Epidermal melanocyte (primary cell): Measurements from ENCODE around the gene TMEM131.

Experiments used
- DNase-seq: peaks from one replicate; pipeline ENCODE4 v3.0.0; 2011; ENCODE audit warnings: low spot score; ENCODE audit not compliant: insufficient read length

Gene TMEM131

DNA sequence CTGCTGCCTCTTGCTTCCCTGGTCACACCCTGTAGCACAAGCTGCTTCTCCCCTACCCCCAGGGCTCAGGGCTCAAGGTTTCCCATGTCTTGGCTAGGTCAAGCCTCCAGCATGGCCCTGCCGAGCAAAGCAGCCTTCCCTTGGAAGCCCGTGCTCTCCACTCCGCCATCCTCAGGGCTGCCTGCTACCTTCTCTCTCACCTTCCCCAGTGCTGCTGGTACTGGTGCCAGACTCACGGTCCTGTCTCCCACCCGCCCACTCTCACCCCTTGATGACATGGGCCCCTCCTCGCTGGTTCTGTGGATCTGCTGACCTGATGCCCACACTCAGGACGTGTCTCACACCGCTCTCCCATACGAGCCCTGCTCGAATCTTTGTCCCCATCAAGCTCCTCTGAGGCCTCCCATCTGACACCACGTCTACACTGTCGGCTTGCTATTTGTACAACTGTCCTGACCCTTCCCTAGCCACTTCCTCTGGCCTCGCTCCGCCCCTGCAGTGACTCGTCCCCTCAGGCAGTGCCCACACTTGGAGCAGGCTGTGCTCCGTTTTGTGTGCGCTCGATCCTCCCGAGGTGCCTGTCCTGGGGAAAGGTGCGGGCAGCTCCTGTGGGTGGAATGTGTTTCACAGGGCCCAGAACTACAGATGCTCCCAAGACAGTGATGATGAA, 232.4 kb downstream of the TMEM131 start:
- DNase-seq = no peak

GRCh38 chr2:97761192-97761591, 234.6 kb downstream of the TMEM131 start:
- DNase-seq = no peak

- DNase-seq = no peak
These were observed 235.2 kb downstream of the TMEM131 start for GRCh38 chr2:97760480-97761049.

- no peak for DNase-seq
These were observed 235.9 kb downstream of the TMEM131 start for GRCh38 chr2:97759727-97760407.

DNA sequence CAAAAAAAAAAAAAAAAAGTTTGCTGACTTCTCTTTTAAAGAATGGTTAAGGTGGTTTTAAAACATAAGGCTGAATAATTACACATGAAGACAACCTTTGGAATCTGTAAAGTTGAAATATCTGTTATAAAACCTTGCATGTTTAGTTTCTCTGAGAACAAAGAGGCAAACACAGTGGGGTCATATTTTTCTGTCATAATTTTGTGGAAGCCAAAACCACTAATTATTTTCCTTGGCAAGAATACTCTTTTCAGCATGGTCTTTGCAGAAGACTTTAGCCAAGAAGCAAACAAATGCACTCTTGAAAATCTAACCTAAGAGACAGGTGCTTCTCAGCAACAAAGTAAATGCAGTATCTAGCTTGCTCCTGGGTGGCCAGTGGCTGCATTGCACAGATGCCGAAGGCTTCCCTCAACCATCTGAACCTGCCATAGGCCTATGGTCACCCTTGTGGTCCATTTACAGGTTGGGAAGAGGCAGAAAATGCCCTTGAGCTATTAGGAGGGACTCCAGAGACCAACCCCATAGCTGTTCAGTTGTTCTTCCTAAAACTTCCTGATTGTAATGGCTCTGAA, 237.5 kb downstream of the TMEM131 start:
- DNase-seq = no peak

- no peak for DNase-seq
These were observed 238.7 kb downstream of the TMEM131 start for GRCh38 chr2:97757062-97757461.

- DNase-seq = no peak
These were observed 240.3 kb downstream of the TMEM131 start for GRCh38 chr2:97755491-97755890.

- DNase-seq = no peak
These were observed 240.9 kb downstream of the TMEM131 start for GRCh38 chr2:97754690-97755346.

- DNase-seq = no peak
These were observed 243.1 kb downstream of the TMEM131 start for GRCh38 chr2:97752342-97753334.

GRCh38 chr2:97751752-97752151, 244.0 kb downstream of the TMEM131 start:
- no peak for DNase-seq

- DNase-seq = no peak
These were observed 245.7 kb downstream of the TMEM131 start for GRCh38 chr2:97750017-97750416.

GRCh38 chr2:97749581-97749980, 246.2 kb downstream of the TMEM131 start:
- DNase-seq = no peak

- DNase-seq = no peak
These were observed 248.0 kb downstream of the TMEM131 start for GRCh38 chr2:97747716-97748115.

- no peak for DNase-seq
These were observed 248.5 kb downstream of the TMEM131 start for GRCh38 chr2:97747285-97747684.

DNA sequence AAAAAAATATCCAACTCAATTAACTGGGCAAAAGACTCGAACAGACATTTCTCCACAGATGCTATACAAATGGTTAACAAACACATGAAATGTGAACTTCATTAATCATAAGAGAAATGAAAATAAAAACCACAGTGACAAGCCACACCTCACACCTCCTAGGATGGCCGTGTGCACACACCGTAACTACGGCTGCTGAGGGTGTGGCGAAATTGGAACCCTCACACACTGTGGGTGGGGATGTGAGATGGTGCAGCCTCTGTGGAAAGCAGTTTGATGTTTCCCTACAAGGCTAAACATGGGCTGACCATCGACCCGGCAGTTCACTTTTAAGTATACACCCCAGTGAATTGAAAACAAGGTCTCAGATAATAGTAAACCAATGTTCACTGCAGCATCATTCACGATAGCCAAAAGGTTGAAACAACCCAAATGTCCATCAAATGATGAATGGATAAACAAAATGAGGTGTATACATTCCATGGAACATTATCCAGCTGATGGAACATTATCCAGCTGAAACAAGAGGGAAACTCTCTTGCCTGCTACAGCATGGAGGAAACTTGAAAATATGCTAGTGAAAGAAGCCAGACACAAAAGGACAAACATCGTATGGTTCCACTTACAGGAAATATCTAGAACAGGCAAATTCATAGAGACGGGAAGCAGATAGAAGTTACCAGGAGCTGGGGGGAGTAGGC, 250.1 kb downstream of the TMEM131 start:
- no peak for DNase-seq

DNA sequence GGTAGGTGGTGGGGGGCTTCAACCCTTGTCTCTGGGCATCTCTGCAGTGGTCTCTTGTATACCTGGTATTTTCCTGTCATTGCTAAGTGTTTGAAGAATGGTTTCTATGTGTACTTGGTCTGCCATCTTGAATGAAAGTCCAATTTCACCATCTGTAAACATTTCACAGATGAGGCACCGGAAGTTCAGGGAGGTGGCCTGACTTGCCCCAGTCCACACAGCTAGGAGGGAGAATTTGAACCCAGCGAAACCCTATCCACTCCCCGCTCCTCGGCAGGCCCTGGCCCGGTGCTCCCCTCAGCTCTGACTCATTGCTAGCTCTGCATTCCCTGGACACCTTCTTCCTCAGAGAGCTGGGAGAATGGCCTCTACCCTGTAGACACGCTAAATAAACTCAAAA, 251.8 kb downstream of the TMEM131 start:
- no peak for DNase-seq

GRCh38 chr2:97742381-97742847, 253.3 kb downstream of the TMEM131 start:
- no peak for DNase-seq

GRCh38 chr2:97741686-97742085, 254.1 kb downstream of the TMEM131 start:
- DNase-seq = no peak

DNA sequence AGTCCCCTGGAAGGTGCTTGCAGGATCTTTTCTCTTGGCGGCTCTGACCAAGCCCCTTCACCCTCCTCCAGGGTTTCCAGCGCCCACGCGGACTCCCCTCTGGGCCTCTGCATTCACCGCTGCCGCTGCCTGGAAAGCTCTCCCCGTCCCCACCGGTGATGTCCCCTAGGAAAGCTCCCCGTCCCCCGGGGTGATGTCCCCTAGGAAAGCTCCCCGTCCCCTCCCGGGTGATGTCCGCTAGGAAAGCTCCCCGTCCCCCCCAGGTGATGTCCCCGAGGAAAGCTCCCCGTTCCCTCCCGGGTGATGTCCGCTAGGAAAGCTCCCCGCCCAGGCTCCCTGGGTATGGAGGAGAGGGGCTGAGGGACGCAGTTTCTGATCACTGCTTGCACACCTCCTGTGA, 254.5 kb downstream of the TMEM131 start:
- DNase-seq = no peak

DNA sequence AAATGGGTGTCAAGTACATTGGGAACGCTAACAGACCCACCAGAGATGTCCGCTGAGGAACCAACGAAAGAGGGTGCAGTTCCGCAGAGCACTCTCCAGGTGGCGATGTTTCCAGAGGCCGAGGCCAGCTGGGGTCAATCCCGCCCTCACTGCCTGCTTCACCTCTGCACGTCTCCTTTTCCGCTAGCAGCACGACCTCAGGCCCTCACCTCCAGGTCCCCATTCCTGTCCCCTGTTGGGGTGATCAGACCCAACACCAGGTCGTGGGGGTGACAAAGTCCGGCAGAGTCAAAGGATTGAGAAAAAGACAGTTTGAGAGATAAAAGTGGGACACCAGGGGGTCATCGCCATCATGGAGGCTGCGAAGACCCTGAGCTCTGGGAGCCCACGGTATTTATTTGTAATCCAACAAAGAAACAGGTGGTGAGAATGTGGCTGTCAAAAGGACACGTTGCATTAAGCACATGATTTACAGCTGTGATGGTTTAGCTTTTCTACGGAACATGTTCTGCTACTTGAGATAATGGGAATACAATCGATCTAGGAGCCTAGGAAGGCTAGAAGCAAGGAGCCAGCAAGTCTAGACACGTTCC, 255.1 kb downstream of the TMEM131 start:
- DNase-seq = peak; percentile 43
